HG02943 (cell line): ENCODE data around the gene NME2.
"Not testable (repeated sequence)": the region's sequence is repeated elsewhere in the genome, so short reads cannot be mapped to it uniquely, and the experiment has no call there.

Experiments
- ATAC-seq: cut with Tn5 transposase; IDR thresholded peaks from one replicate; pipeline ENCODE4 v1.9.1; 2021; ENCODE audit warnings: mild to moderate bottlenecking, low read depth, moderate library complexity; ENCODE audit not compliant: unreplicated experiment

NME2 gene

DNA sequence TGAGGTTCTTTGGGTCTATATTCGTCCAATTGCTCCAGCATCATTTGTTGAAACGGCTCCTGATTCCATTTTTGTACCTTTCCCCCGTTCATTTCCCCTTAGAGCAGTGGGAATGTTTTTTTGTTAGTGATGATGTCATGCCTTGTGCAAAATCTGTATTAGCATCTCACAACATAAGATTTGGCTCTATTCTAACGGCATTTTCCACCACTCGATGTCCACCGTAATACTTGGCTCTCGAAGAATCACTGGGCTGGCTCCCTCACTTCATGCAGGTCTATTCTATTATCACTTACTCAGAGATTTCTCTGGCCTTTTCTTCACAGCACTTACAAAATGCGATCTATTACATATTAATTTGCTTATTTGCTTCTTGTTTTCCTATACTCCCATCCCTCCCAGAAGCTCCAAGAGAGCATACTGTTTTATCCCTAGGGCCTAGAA, 13.4 kb upstream of the NME2 start:
- no peak for ATAC-seq

- peak; percentile 93 for ATAC-seq
These were observed 12.8 kb upstream of the NME2 start, which contains the start of gene NME1 for GRCh38 chr17:51153210-51154072. NME1 (plus strand) TSS chr17:51153559; CDS start chr17:51155655, 2,096 bp downstream.

DNA sequence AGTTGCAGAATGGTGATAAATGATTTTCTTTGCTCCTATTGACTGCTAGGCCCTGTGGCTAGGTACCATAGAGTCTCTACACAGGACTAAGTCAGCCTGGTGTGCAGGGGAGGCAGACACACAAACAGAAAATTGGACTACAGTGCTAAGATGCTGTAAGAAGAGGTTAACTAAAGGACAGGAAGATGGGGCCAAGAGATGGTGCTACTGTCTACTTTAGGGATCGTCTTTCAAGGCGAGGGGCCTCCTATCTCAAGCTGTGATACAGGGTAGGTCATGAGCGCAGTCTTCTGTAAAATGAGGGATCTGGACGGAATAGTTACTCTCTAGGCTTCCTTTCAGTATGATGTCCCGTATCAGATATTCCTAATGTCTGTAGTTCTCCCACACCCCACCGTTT, 12.0 kb upstream of the NME2 start:
- no peak for ATAC-seq

DNA sequence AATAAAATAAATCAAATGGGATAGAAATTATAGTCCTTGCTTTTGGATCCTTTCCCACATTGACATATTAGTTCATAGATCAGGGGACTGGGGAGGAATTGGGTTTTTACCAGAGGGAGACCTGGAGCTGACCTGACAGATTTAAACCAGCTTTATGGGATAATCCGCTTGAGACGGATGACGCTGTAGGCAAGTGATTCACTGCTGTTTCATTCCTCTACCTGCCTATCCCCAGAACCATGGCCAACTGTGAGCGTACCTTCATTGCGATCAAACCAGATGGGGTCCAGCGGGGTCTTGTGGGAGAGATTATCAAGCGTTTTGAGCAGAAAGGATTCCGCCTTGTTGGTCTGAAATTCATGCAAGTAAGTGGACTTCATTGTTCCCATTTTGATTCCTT, 10.8 kb upstream of the NME2 start:
- no peak for ATAC-seq

GRCh38 chr17:51159604-51160003, 6.6 kb upstream of the NME2 start:
- no peak for ATAC-seq

DNA sequence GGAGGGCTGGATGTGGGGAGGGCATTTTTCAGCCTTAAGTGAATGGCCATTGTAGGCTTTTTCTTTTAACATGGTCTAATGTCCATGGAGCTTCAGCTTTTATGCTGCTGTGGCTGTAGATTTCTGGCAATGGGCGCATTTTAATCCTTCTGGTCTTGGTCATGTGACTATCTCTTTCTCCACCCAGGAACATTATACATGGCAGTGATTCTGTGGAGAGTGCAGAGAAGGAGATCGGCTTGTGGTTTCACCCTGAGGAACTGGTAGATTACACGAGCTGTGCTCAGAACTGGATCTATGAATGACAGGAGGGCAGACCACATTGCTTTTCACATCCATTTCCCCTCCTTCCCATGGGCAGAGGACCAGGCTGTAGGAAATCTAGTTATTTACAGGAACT, 4.7 kb upstream of the NME2 start:
- no peak for ATAC-seq

GRCh38 chr17:51164911-51165679, 1.1 kb upstream of the NME2 start:
- no peak for ATAC-seq

DNA sequence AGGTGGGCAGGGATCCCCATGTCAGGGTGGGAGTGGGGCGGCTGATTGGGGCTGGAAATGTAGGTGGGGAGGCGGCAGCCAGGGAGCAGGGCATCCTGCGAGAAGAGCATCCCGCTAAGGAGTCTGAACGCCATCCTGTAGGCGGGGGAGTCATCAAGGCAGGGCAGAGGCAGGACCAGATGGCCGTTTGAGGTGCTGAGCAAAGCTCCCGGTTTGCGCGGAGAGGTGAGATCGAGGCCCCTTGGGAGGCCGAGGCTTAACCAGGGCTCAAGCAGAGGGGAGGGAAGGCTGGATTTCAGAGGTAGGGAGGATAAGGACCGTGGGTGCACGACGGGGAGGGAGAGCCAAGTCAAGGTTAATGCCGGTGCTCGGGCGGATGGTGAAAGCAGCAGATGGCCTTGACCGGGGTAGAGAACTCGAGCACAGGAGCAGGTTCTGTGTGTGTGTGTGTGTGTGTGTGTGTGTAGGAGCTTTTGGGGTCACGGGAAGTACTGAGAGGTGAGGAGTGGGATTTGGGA, 472 bp upstream of the NME2 start:
- peak; percentile 30 for ATAC-seq

DNA sequence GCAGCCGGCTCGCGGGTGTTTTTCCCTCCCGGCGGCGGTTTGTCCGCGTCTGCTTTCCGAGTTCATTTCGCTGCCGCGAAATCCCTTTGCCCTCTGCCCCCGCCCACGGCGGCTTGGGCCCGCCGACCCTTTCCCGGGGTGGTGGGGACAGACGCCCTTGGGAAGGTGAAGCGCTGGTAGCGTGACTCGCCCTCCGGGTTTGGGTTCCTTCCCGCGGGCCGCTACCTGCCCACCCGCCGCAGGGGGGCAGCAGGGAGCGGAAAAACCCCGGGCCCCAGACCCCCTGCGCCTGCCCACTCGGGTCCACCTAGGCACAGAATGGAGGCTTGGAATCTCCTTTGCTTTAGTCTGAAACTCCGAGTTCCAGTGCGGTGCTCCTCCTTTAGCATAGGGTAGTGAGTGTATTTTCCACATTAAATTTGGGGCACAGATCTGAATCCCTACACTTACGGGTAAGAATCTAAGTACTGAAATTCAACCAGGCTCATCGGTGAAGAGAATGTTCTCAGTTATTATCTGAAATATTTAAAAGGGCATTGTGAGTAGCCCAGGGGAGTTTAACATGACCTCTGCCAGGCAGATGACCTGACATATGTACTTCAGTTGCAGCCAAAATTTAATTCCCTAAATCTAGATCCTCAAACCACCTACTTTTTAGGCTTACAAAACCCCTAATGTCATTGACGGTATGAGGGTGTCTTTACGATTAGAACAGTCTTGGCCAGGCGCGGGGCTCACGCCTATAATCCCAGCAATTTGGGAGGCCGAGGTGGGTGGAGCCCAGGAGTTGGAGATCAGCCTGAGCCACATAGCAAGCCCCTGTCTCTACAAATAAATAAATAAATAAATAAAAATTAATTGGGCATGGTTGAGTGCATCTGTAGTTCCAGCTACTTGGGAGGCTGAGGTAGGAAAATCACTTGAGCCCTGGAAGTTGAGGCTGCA, 1.0 kb downstream of the NME2 start:
- ATAC-seq: peak; percentile 31

DNA sequence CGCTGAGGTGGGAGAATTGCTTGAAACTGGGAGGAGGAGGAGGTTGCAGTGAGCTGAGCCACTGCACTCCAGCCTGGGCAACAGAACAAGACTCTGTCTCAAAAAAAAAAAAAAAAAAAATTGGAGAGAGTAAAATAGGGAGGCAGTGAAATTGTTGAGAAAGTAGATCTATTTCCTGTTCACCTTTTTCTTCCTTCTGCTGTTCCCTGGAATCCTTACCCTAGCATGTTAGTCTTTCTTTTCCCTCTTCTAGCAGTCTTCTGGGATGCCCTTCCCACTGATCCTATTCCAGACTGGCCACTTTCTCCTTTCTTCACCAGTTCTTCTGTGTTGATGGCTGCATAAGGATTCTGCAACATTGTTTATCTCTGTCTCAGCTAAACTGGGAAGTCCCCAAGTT, 3.1 kb downstream of the NME2 start:
- no peak for ATAC-seq

DNA sequence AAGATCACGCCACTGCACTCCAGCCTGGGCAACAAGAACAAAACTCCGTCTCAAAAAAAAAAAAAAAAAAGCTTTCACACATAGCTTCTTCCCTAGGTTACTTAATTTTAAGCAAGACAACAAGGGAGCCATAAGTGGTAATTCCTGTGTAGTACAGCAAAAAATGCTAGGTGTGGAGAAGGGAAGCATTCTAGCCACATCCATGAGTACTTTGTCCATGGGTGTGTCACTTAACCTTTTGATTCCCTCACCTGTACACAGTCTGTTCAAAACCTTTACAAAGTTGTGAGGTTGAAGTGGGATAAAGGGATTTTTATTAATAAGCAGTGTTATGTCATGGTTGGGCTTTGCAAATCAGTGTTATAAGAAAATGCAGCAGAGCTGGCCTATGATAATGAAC, 4.5 kb downstream of the NME2 start:
- ATAC-seq: no peak

GRCh38 chr17:51172030-51172429, 5.8 kb downstream of the NME2 start:
- ATAC-seq: not testable (repeated sequence)

GRCh38 chr17:51180486-51180885, 14.3 kb downstream of the NME2 start:
- ATAC-seq: no peak

DNA sequence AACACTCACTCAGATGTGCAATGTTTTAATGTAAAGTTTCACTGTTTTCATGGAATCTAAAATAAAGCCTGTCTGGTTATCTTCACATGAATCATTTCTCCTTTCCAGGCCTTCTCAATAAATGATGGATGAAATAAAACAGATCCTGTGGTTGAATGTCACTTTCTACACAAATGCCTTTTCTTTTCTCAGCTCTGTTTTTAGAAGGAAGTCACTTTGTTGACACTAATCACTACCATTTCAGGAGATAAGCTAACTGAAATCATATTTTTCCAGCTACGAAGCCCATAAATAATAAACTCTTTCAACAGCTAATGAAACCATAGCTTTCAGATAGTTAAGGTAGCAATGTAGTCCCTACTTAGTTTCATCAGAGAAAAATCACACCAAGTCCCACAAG, 17.9 kb downstream of the NME2 start:
- ATAC-seq: no peak

GRCh38 chr17:51185763-51186332, 19.6 kb downstream of the NME2 start:
- no peak for ATAC-seq

GRCh38 chr17:51188271-51188833, 22.1 kb downstream of the NME2 start:
- ATAC-seq: no peak

DNA sequence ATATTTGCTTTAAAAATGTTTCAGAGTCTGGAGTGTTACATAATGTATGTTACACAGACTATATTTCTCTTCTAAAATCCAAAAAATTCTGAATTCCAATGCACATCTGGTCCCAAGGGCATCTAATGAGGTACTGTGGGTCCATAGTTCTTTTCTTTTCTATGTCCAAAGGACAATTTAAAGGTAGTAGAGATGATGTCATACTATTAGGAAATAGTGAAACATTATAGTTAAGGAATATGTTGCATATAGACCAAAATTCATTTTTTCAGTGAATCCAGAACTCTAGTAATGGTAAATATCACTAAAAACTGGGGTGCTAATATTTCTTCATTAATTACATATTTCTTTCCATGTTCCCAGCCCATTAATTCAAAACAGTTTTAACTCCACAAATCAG, 23.0 kb downstream of the NME2 start:
- ATAC-seq: no peak

DNA sequence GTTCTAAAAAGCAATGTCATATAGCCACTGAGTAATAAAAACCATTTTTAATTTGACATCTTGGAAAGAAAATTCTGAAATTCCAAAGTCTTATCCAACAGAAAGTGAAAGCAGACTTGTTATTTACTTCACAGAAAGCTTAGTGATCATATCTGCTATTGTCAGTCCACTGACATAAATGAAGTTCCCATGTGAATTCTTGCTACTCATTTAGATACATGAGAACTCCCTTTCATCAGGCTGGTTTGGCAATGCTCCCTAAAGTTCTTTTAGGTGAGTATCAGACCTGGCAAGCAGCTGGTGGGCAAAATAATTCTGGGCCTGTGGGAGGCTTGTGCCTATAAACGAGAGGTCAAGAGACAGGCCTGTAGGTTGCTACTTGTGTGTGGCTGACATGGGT, 23.4 kb downstream of the NME2 start:
- ATAC-seq: no peak

- no peak for ATAC-seq
These were observed 25.7 kb downstream of the NME2 start for GRCh38 chr17:51191895-51192294.

- no peak for ATAC-seq
These were observed 31.5 kb downstream of the NME2 start for GRCh38 chr17:51197754-51198153.
